Stimulated activated CD8-positive, alpha-beta memory T cell treated with anti-CD3 and anti-CD28 coated beads, Interleukin-12 subunit alpha, Interleukin-12 subunit beta, amount 100 ng/mL, for 4 hours (primary cell): ENCODE measurements around the gene NCAN.
"Not testable (repeated sequence)": the region's sequence is repeated elsewhere in the genome, so short reads cannot be mapped to it uniquely, and the experiment has no call there.

Source experiments
- DNase-seq: peaks from one replicate; pipeline ENCODE4 v3.0.0-alpha.2; 2020; ENCODE audit warnings: low read depth

Gene NCAN

DNA sequence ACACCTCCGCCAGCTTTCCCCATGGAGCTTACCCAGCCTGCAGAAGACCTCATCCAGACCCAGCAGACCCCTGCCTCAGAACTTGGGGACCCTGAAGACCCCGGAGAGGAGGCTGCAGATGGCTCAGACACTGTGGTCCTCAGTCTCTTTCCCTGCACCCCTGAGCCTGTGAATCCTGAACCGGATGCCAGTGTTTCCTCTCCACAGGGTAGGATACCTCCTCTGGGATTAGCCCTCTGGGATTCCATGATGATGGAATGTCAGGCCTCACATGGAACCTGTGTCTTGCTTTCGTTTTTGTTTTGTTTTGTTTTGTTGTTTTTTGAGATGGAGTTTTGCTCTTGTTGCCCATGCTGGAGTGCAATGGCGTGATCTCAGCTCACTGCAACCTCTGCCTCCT is 17.8 kb upstream of the NCAN start:
- DNase-seq = no peak

DNA sequence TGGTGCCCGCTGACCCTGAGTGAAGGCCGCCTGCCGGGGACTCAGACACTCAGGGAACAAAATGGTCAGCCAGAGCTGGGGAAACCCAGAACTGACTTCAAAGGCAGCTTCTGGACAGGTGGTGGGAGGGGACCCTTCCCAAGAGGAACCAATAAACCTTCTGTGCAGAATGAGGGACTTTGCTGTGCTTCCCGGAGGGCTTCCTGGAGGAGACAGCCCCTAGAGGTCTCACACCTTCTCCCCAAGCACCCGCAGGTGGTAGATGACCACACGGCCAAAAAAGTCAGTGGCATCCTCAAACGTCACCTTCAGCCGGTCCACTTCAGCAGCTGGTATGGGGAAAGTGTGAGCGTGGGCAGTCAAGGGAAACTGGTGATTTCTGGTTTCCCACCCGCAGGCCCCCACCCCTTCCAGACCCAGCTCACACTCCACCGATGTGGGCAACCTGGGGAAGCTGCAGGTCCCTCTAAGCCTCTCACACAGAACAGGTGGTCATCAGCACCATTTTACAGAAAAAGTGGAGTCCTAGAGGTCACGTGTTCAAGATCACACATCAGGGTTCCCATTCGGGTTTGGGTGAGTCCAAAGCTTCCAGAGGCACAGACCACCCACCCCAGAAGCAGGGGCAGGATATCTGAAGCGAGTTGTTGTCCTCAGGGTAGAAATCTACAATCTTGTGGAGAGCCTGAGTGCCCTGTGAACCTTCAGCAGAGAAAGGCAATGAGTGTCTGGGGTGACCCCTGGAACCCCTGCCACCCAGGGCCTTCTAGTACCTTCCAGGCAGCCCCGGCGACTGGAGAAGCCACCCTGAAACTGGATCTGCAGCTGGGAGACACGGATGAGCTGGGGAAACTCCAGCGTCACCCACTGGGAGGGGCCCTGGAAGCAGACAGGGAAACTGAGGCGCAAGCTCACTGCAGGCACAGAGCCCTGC is 9.8 kb upstream of the NCAN start:
- DNase-seq = no peak

DNA sequence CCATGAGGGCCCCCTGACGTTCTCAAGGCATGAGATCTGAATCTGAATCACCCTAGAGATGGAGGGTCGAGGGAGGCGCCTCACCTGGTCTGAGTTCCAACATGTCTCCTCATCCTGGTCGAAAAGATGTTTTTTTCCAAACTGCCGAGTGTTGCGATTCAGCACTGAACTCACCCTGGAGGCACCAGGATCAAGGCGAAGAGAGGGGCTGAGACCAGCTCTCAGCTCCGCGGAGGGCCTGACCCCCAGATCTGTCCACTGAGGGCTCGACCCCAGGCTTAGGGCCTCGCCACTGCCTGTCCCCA is 9.1 kb upstream of the NCAN start:
- no peak for DNase-seq

DNA sequence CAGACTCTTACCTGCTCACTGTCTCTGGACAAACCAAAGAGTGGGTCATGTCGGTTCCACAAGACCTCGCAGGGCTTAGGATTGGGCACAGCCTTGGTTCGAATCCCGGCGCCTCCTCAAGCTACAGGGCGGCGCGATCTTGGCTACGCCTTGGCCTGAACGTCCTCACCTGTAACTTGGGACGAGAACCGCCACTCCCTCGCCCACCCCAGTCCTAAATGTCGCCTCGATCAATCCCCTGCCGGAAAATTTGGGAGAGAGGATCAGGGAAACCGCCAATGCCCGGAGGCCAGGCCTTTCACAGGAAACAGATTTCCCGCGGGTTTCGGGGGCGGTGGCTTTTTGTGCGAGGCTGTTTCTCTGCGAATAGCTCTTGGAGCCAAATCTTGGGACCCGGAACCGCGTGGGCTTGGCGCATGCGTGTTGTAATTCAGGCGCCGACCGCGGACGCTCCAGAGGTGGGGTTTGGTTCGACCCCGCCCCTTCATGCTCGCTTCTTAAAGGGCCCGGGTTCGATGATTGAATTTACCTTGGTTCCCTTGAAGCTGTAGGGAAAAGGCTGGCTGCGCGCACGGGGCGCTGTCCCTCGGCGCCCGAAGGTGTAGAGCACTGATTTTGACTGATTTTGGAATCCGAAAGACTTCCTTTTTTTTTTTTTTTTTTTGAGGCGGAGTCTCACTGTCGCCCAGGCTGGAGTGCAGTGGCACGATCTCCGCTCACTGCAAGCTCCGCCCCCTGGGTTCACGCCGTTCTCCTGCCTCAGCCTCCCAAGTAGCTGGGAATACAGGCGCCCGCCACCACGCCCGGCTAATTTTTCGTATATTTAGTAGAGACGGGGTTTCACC is 8.5 kb upstream of the NCAN start, which contains the start of gene NR2C2AP:
Gene NR2C2AP, minus strand, starts transcription at position 403 of the 845 bp plus-strand sequence. Its CDS starts 354 bp downstream, at position 49.
- peak; percentile 87 for DNase-seq

DNA sequence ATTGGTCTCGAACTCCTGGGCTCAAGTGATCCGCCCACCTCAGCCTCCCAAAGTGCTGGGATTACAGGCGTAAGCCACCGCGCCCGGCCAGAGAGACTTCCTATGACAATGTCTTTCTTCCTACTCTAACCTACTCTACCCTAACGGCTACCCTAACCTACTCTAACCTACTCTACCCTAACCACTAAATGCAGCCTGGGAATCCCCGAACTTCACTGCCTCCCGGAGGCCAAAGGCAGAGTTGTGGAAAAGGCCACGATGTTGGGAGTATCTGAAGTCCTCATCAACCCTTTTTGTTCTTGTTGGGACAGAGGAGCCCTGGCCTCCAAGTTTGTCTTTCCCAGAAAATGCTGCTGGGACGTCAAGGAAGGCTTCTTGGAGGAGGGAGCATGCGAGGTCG is 7.6 kb upstream of the NCAN start:
- no peak for DNase-seq

DNA sequence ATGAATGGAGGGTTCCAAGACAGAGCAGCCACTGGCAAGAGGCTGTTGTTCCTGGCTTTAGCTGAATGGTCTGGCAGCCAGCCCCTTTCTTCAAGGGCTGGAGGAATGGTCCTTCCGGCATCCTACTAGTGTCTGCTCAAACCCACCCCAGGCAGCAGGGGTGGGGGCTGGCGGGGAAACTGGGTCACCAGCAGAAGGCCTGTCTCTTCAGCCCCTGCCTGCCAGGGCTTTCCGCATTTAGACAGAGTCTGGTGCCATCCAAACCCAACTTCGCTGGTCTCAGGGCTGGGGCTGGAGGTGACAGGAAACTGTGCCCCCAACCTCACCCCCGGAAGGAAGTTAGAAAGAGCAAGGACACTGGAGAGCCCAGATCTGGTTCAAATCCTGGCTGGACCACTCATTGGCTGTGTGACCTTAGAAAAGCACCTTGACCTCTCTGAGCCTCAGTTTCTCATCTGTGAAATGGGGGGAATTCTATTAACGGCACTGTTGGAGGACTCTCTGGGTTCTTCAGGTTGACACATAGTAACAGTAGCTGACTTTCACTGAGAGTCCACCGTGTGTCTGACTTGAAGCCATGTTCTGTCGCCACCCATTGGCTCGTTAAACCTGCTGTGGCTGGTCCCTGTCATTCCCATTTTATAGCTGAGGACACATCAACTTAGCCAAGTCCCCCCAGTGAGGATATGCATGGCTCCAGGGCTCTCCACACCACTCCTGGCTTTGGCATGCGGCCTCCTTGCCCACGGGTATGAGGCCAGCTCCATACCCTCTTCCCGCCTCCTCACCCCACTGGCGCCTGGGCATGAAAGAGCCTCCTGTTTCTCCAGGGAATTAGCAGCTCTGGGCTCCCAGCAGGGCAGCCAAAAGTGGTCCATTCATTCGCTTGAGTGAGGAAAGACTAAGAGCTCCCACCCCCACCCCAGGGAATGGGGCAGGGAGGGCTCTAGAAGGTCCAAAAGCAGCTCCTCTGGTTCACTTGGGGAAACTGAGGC is 6.0 kb upstream of the NCAN start:
- DNase-seq = no peak

DNA sequence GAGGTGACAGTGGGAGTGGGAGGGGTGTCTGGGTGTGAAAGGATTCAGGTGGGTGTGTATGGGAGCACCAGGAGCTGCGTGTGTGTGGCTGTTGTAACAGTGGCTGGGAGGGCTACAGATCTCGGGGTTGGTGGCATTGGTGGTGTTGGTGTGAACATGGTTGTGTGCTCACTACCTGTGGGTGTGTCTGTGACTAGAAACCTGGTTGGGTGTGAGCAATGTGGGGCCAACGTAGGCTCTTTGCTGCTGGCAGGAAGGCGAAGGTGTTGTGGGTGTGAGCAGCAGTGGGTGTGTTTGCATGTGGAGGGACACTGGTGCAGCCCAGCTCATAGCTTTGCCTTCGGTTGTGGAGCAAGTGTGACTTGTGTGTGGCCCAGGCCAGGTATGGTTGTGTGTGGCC is 4.8 kb upstream of the NCAN start:
- no peak for DNase-seq

DNA sequence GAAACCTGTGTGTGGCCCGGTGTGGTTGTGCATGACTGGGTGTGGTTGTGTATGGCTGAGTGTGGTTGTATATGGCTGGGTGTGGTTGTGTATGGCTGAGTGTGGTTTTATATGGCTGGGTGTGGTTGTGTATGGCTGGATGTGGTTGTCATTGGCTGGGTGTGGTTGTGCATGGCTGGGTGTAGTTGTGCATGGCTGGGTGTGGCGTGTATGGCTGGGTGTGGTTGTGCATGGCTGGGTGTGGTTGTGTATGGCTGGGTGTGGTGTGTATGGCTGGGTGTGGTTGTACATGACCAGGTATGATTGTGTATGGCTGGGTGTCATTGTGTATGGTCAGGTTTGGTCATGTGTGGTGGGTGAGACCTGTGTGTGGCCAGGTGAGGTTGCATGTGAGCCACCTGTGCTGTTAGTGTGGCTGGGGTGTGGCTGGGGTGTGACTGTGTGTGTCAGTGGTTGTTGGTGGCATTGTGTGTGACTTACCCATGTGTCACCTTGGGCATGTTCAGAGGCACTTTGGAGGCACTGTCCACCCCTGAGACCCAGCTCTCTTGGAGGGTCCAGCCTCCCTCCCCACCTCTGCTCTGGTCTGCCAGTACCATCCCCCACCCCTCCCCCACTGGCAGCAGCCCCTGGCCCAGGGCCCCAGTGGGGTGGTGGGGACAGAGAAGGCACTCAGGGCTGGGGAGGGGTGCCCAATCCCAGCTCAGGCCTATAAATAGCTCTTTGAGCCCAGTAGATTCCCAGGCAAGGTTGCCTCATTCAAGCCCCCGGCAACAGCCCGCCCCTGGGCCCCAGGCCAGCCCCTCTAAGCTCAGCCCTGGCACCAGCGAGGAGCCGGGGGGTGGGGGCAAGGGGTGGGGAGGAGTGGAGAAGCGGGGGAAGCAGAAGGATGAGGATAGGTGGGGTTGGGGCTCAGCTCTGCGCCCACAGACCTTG is 3.9 kb upstream of the NCAN start:
- DNase-seq = no peak

DNA sequence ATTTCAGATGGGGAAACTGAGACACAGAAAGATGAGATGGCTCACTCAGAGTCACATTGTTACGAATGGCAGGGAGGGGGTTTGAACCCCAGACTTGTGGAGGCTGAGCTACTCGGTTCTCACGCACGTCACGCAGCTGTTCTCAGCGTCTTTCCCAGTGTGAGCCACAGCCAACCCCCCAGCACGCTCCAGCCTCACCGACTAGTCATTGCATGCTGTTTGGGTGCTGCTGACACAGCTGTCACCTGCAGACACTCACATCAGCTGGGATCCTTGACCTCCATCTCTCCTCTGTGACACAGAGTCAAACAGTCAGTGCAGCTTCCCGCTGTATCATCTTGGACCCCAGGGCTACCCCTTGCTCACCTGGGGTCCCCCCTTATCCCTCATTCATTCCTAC is 2.4 kb upstream of the NCAN start:
- no peak for DNase-seq

DNA sequence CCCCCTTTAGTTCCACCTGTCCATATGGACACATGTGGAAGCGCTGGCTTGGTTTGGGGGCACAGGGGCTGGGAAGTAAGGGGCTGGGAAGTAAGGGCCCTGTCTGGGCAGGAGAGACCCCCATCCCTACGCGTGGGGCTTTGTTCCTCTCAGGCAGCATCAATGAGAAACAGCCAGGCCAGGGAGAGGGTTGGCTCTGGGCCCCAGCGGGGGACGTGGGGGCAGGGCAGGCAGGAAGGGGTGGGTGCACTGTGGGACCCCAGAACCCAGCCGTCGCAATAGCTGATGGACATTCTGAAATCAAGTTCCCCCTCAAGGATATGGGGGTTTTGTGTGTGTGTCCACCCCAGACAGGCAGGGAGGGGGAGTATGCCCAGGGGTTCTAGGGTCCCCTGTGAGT is 1.2 kb downstream of the NCAN start:
- DNase-seq = no peak

DNA sequence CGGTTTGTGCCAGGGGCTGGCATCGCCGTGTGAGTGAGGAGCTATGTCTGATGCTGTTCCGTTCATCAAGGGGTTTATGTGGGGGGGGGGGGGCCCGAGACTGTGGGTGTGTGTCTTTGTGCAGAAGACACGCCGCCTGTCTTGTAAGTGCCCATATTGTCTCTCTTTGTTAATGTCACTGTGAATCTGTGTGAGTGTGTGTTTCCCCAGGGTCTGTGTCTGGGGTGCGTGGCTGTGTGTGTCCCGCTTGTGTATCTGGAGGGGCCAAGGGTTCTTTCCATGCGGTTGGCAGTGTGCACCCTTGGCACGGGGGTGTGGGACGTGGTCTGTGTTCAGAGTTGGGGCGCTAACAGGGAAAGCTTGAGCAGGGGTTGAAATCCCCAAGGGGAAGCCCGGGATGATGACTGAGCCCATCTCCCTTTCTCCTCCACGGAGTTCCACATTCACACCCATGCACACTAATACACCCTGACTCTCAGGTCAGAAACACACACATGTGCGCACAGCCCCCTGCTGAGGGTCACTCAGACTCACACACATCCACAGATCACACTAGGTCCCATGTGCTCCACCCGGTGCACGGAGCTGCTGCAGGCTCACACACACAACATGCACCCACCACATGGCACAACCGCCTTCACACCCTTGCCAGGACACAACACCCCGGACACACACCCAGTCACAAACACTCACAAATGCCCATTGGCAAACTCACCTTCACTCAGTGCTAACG is 1.8 kb downstream of the NCAN start:
- no peak for DNase-seq

DNA sequence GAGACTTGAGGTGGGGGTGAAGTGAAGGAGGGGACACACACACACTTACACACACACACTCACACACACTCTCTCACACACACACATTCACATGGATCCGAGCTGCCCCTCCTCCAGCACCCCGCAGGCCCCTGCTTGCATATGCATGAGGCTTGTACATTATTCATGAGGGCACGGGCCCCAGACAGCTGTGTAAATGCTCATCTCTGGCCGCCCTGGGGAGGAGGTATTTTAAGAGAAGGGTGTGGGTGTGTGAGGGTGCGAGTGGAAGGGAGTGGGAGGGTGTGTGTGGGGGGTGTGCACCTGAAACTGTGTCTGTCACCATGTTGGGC is 2.4 kb downstream of the NCAN start:
- DNase-seq = no peak

DNA sequence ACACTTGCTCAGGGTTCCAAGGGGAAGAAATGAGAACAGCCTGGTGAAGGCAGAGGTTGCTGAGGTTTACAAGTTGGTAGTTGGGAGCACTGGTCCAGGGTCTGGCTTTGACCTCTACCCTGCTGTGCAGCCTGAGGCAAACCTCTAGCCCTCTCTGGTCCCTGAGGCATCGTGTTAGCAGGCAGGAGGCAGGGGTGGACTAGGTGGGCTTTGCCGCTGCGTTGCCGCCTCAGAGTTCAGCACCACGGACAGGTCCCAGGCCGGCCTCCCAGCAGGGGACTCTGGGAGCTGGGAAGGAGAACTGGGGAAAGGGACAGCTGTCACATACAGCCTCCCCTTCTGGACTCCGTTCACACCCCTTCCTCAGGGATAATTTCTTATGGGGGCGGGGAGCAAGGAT is 3.1 kb downstream of the NCAN start:
- DNase-seq = no peak

DNA sequence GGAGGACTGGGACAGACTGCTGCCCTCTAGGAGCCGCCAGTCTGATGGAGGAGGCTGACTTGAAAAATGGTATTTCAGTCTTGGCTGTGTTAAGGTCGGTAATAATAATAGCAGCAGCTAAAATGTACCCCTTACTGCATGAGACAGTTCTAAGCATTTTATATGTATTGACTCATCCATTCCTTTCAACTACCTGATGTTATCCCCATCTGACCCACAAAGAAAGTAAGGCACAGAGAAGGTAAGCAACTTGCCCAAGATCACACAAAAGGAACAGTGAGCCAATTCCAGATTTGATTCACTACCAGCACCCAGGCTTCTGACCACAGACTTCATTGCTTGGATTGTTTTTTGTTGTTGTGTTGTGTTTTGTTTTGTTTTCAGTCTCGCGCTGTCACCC is 4.0 kb downstream of the NCAN start:
- DNase-seq = no peak

DNA sequence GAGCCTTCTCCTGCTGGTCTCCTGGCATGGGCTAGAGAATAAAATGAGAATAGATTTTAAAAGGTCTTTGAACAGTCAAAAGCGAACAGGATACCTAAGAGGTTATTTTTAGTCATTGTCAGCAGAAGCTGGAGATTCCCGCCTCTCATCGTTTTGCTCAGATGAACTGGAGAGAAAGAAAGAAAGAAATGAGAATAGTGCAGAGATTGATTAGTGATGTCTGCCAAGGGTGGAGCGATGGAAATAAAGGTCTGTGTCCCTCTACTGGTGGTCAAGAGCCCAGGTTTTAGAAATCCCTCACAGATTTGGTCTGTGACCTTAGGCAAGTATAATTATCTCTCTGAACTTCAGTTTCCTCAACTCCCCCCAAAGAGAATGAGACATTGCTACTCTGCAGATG is 5.3 kb downstream of the NCAN start:
- DNase-seq = no peak

DNA sequence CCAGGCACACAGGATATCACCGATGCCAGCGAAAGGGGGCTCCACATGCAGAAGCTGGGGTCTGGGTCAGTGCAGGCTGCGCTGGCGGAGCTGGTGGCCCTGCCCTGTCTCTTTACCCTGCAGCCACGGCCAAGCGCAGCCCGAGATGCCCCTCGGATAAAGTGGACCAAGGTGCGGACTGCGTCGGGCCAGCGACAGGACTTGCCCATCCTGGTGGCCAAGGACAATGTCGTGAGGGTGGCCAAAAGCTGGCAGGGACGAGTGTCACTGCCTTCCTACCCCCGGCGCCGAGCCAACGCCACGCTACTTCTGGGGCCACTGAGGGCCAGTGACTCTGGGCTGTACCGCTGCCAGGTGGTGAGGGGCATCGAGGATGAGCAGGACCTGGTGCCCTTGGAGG is 7.2 kb downstream of the NCAN start:
- no peak for DNase-seq

DNA sequence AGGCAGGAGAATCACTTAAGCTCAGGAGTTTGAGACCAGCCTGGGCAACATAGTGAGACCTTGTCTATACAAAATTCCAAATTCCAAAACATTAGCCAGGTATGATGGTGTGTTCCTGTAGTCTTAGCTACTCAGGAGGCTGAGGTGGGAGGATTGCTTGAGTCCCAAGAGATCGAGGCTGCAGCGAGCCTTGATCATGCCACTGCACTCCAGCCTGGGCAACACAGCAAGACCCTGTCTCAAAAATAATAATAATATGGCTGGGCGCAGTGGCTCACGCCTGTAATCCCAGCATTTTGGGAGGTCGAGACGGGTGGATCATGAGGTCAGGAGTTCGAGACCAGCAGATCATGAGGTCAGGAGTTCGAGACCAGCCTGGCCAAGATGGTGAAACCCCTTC is 9.2 kb downstream of the NCAN start:
- DNase-seq = not testable (repeated sequence)

DNA sequence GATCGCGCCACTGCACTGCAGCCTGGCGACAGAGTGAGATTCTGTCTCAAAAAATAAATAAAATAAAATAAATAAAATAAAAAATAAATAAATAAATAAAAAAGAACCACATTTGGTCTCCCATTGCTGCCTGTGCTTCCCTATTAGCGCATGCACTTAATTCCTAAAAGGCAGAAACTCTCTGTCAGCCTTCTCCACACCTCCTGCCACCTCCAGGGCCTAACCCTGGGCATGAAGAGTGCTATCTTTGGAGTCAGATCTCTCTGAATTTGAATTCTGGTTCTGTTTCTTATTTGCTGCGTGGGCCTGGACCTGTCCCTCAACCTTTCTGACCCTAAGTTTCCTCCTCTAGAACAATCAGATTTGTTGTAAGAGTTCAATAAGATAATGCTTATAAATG is 11.3 kb downstream of the NCAN start:
- no peak for DNase-seq

DNA sequence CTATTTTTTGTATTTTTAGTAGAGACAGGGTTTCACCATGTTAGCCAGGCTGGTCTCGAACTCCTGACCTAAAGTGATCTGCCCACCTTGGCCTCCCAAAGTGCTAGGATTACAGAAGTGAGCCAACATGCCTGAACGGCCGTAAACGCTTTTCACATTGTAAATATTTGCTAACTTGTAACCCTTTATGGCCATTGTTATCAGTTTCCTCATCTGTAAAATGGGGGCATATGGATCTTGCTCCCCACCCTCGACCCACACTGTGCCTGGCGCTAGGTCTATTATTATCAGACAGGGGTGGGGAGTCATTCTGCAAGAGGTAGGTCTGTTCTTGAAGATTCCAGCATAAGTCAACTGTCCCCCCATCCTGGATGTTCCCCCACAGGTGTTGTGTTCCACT is 11.9 kb downstream of the NCAN start:
- DNase-seq = no peak

DNA sequence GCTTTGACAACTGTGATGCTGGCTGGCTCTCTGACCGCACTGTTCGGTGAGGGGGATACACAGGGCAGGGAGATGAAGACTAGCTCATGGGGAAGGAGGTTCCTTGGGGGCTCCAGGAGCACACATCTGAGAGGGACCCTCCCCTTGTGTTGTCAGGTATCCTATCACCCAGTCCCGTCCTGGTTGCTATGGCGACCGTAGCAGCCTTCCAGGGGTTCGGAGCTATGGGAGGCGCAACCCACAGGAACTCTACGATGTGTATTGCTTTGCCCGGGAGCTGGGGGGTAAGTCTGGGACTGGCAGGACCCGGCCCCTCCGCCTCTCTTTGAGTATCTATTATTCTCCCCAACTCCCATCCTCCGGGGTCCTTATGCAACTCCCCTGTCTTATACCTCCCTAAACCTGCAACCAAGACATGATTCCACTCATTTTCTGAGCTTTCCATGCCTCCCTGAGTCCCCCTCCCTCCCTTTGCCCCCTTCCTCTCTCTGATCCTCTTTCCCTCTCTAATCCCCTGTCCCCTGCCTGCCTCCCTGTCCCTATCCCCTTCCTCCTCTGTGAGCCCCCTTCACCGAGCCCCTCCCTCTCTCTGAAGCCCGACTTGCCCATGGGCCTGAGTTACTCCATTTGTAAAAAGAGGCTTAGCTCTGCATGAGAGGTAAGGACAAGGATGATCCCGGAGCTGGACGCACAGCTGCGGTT is 12.5 kb downstream of the NCAN start:
- no peak for DNase-seq
